Cerebellar nuclear complex (tissue), 1 donor: Measurements from ENCODE around the gene SSTR4.

Experiments
- DNase-seq, 2 experiments: peaks; one replicate each; lab custom pipeline; 2025; lab: John Stamatoyannopoulos, UW

The SSTR4 gene

DNA sequence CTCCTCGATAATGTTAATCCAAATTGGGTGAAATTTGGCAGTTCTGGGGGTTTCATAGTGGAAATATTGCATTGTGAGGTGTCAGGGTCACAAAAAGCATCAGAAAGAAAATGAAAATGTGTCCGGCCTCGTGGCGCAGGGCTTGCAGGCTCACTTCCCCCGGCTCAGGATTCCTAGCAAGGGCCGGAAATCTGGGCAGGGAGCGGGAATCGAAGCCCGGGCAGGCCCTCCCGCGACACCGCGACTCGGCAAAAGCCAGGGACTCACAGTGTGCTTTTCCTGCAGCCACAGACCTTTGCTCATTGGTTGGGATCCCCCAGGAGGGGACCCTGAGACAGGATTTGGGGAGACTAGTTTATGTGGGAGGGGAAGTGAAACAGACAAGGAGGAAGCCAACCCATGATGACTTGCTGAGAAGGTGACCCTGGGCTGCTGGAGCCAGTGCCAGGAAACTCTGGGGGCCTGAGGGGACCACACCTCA lies 51.9 kb downstream of the SSTR4 start:
- no peak for DNase-seq

DNA sequence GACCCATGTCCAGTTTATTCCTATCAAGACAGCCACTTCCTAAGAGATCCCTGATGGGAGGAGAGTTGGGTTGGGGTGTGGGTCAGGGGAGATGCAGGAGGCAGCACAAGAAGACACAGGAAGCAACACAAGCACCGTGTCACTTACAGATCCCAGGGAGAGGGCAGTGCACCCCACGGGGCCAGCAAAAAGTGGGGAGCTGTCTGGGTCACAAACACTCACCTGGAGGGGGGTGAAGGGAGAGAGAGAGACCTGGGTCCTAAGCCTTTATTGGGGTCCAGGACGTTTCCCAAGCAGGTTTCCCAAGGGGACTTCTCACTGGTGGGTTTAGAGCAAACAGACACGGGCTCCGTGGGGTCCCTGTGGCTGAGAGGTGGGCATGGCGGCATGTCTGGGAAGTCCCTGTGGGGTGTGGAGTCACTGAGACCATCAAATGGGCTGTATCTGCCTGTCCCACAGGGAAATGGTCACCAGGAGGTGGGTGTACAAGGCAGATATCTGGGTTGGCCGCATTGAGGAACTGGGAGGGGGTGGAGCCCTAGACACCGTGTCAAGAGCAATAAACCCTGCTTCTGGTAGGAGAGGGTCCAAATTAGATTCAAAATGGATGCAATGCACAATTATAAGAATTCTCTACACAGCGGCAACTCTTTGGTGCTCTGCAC lies 52.6 kb downstream of the SSTR4 start:
- no peak for DNase-seq
